Measurements from ENCODE around the gene DEPDC5. TPM values are rescaled to one million over a fixed set of nuclear protein-coding genes. Genes with fewer than 3 reads are reported as not detected.

Gene DEPDC5
- total RNA-seq, 1 experiment from 2014 or later, result 13.3 TPM

GRCh38 chr22:31867386-31868153 lies 113.8 kb downstream of the DEPDC5 start:
- ChIA-PET CTCF (no interaction called here), POLR2A (interaction anchor here (0.7 kb wide), 1 partner anchor 14 kb away, joined by 4 read pairs; no protein-coding TSS in a partner anchor)
- no peaks in the 10 kb centered on the region for H3K9me3 Mint-ChIP-seq (ENCODE audit: unreplicated experiment)
- no peaks in the 10 kb centered on the region for H3K27me3 Mint-ChIP-seq (ENCODE audit: insufficient read depth, unreplicated experiment)
- DNase-seq (ENCODE audit: unreplicated experiment), result no peak
- H3K4me3 Mint-ChIP-seq (ENCODE audit: unreplicated experiment), result no peak overlapping the region
- peaks cover 16% of the 10 kb centered on the region for H3K4me1 Mint-ChIP-seq (ENCODE audit: insufficient read depth, unreplicated experiment)
- H3K27ac Mint-ChIP-seq (ENCODE audit: low read depth, unreplicated experiment), result no peak overlapping the region
- no TSS peak for BruUV-seq (replicated peaks)
- intact Hi-C loops (cut with micrococcal nuclease), result no loop called here
- H3K36me3 Mint-ChIP-seq (ENCODE audit: insufficient read depth, unreplicated experiment), result peaks cover 25% of the 10 kb centered on the region
- TF ChIP-seq CTCF (IDR thresholded peaks at IDR 0.05; ENCODE audit: unreplicated experiment), result no peak

- no peak for DNase-seq (ENCODE audit: unreplicated experiment)
- peaks cover 41% of the 10 kb centered on the region for H3K36me3 Mint-ChIP-seq (ENCODE audit: insufficient read depth, unreplicated experiment)
- BruUV-seq (replicated peaks), result no TSS peak
- POLR2A ChIA-PET, result interaction anchor here (0.6 to 2.1 kb wide), 3 partner anchors 10 to 76 kb away, joined by 3 to 14 read pairs (median 6); no protein-coding TSS in a partner anchor
- H3K4me3 Mint-ChIP-seq (ENCODE audit: unreplicated experiment), result no peak overlapping the region
- no peak for TF ChIP-seq CTCF (IDR thresholded peaks at IDR 0.05; ENCODE audit: unreplicated experiment)
- CTCF ChIA-PET, result interaction anchor here (0.5 to 5.4 kb wide), 10 partner anchors 11 to 995 kb away, joined by 3 to 59 read pairs (median 4); no protein-coding TSS in a partner anchor
- H3K4me1 Mint-ChIP-seq (ENCODE audit: insufficient read depth, unreplicated experiment), result peaks cover 16% of the 10 kb centered on the region
- intact Hi-C loops (cut with micrococcal nuclease), result loop anchor here (5.0 kb wide), 1 partner anchor 207 kb away; the partner anchor contains the start of gene PISD
- no peaks in the 10 kb centered on the region for H3K9me3 Mint-ChIP-seq (ENCODE audit: unreplicated experiment)
- H3K27ac Mint-ChIP-seq (ENCODE audit: low read depth, unreplicated experiment), result peak overlapping the region; percentile 17
- H3K27me3 Mint-ChIP-seq (ENCODE audit: insufficient read depth, unreplicated experiment), result no peaks in the 10 kb centered on the region
Observed at GRCh38 chr22:31869739-31870138, 115.9 kb downstream of the DEPDC5 start.

GRCh38 chr22:31870890-31871289 lies 117.1 kb downstream of the DEPDC5 start:
- Mint-ChIP-seq H3K4me1 (ENCODE audit: insufficient read depth, unreplicated experiment) (peaks cover 16% of the 10 kb centered on the region), H3K27me3 (ENCODE audit: insufficient read depth, unreplicated experiment) (no peaks in the 10 kb centered on the region), H3K36me3 (ENCODE audit: insufficient read depth, unreplicated experiment) (peaks cover 41% of the 10 kb centered on the region), H3K27ac (ENCODE audit: low read depth, unreplicated experiment) (peak overlapping the region; percentile 17), H3K9me3 (ENCODE audit: unreplicated experiment) (no peaks in the 10 kb centered on the region), H3K4me3 (ENCODE audit: unreplicated experiment) (no peak overlapping the region)
- CTCF ChIA-PET, result interaction anchor here (0.5 to 5.4 kb wide), 12 partner anchors 9 to 324 kb away, joined by 3 to 59 read pairs (median 4); no protein-coding TSS in a partner anchor
- intact Hi-C loops (cut with micrococcal nuclease), result loop anchor here (1.0 to 5.0 kb wide), 2 partner anchors 76 to 209 kb away; partner anchors contain the start of gene PISD
- peak; percentile 43 for TF ChIP-seq CTCF (IDR thresholded peaks at IDR 0.05; ENCODE audit: unreplicated experiment)
- POLR2A ChIA-PET, result interaction anchor here (0.6 to 2.1 kb wide), 9 partner anchors 17 to 884 kb away, joined by 3 to 14 read pairs (median 4); no protein-coding TSS in a partner anchor
- no TSS peak for BruUV-seq (replicated peaks)
- DNase-seq (ENCODE audit: unreplicated experiment), result peak; percentile 74

GRCh38 chr22:31871480-31871879 lies 117.7 kb downstream of the DEPDC5 start:
- CTCF ChIA-PET, result interaction anchor here (0.6 to 5.4 kb wide), 8 partner anchors 9 to 325 kb away, joined by 3 to 59 read pairs (median 6); no protein-coding TSS in a partner anchor
- H3K36me3 Mint-ChIP-seq (ENCODE audit: insufficient read depth, unreplicated experiment), result peaks cover 37% of the 10 kb centered on the region
- no peak for DNase-seq (ENCODE audit: unreplicated experiment)
- H3K9me3 Mint-ChIP-seq (ENCODE audit: unreplicated experiment), result no peaks in the 10 kb centered on the region
- no TSS peak for BruUV-seq (replicated peaks)
- POLR2A ChIA-PET, result interaction anchor here (0.6 to 2.1 kb wide), 10 partner anchors 16 to 884 kb away, joined by 3 to 14 read pairs (median 4); no protein-coding TSS in a partner anchor
- no peak for TF ChIP-seq CTCF (IDR thresholded peaks at IDR 0.05; ENCODE audit: unreplicated experiment)
- H3K4me3 Mint-ChIP-seq (ENCODE audit: unreplicated experiment), result no peak overlapping the region
- H3K27ac Mint-ChIP-seq (ENCODE audit: low read depth, unreplicated experiment), result peak overlapping the region; percentile 17
- H3K4me1 Mint-ChIP-seq (ENCODE audit: insufficient read depth, unreplicated experiment), result peaks cover 16% of the 10 kb centered on the region
- intact Hi-C loops (cut with micrococcal nuclease), result loop anchor here (1.0 to 5.0 kb wide), 2 partner anchors 76 to 209 kb away; partner anchors contain the start of gene PISD
- H3K27me3 Mint-ChIP-seq (ENCODE audit: insufficient read depth, unreplicated experiment), result no peaks in the 10 kb centered on the region

Data from MCF 10A (cell line).